DND-41 (cell line): Measurements from ENCODE around the gene AGL.
"Not testable (repeated sequence)": the region's sequence is repeated elsewhere in the genome, so short reads cannot be mapped to it uniquely, and the experiment has no call there.

Source experiments
- EZH2 ChIP-seq: IDR thresholded peaks from 3 replicates; pipeline ENCODE4 v1.6.1; 2012; ENCODE audit warnings: borderline replicate concordance, low read depth, mild to moderate bottlenecking, moderate library complexity, low read length, inconsistent platforms; ENCODE audit not compliant: severe bottlenecking
- TF ChIP-seq, protein P1 (sequence below): IDR thresholded peaks from 2 replicates; pipeline ENCODE4 v1.5.1; 2012; ENCODE audit warnings: borderline replicate concordance, low read length, moderate library complexity, mild to moderate bottlenecking; ENCODE audit not compliant: poor library complexity, severe bottlenecking; ENCODE audit errors: extremely low read depth

DNA sequence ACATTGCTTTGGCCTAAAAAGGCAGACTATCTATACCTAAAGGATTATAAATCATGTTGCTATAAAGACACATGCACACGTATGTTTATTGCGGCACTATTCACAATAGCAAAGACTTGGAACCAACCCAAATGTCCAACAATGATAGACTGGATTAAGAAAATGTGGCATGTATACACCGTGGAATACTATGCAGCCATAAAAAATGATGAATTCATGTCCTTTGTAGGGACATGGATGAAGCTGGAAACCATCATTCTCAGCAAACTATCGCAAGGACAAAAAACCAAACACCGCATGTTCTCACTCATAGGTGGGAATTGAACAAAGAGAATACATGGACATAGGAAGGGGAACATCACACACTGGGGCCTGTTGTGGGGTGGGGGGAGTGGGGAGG, 110.1 kb downstream of the AGL start:
- TF ChIP-seq, protein P1, sequence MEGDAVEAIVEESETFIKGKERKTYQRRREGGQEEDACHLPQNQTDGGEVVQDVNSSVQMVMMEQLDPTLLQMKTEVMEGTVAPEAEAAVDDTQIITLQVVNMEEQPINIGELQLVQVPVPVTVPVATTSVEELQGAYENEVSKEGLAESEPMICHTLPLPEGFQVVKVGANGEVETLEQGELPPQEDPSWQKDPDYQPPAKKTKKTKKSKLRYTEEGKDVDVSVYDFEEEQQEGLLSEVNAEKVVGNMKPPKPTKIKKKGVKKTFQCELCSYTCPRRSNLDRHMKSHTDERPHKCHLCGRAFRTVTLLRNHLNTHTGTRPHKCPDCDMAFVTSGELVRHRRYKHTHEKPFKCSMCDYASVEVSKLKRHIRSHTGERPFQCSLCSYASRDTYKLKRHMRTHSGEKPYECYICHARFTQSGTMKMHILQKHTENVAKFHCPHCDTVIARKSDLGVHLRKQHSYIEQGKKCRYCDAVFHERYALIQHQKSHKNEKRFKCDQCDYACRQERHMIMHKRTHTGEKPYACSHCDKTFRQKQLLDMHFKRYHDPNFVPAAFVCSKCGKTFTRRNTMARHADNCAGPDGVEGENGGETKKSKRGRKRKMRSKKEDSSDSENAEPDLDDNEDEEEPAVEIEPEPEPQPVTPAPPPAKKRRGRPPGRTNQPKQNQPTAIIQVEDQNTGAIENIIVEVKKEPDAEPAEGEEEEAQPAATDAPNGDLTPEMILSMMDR: not testable (repeated sequence)
- not testable (repeated sequence) for TF ChIP-seq EZH2
